Measurements from ENCODE around the gene PAK3.

Gene PAK3

GRCh38 chrX:111133389-111133788, 37.4 kb downstream of the PAK3 start:
- no peak for DNase-seq

GRCh38 chrX:111145878-111146277, 49.9 kb downstream of the PAK3 start:
- DNase-seq = no peak

- no peak for DNase-seq
Measured at GRCh38 chrX:111151764-111152163, 55.8 kb downstream of the PAK3 start.

GRCh38 chrX:111159232-111159631, 63.2 kb downstream of the PAK3 start:
- DNase-seq = no peak

GRCh38 chrX:111164728-111165127, 68.7 kb downstream of the PAK3 start:
- no peak for DNase-seq

- no peak for DNase-seq
Measured at GRCh38 chrX:111165902-111166301, 69.9 kb downstream of the PAK3 start.

GRCh38 chrX:111167334-111167733, 71.3 kb downstream of the PAK3 start:
- no peak for DNase-seq

GRCh38 chrX:111168314-111168713, 72.3 kb downstream of the PAK3 start:
- DNase-seq = no peak

- no peak for DNase-seq
Measured at GRCh38 chrX:111169141-111169540, 73.2 kb downstream of the PAK3 start.

- no peak for DNase-seq
Measured at GRCh38 chrX:111170017-111170416, 74.0 kb downstream of the PAK3 start.

GRCh38 chrX:111180750-111181240, 84.8 kb downstream of the PAK3 start:
- DNase-seq = no peak

GRCh38 chrX:111181951-111182350, 86.0 kb downstream of the PAK3 start:
- DNase-seq = no peak

- DNase-seq = no peak
Measured at GRCh38 chrX:111182997-111183396, 87.0 kb downstream of the PAK3 start.

- DNase-seq = no peak
Measured at GRCh38 chrX:111191598-111191997, 95.6 kb downstream of the PAK3 start.

- no peak for DNase-seq
Measured at GRCh38 chrX:111199505-111199904, 103.5 kb downstream of the PAK3 start.

- no peak for DNase-seq
Measured at GRCh38 chrX:111200327-111200726, 104.3 kb downstream of the PAK3 start.

- DNase-seq = no peak
Measured at GRCh38 chrX:111207851-111208250, 111.9 kb downstream of the PAK3 start.

- DNase-seq = no peak
Measured at GRCh38 chrX:111216293-111216801, 120.4 kb downstream of the PAK3 start.

- no peak for DNase-seq
Measured at GRCh38 chrX:111244235-111244750, 148.3 kb downstream of the PAK3 start.

GRCh38 chrX:111254896-111255693, 159.1 kb downstream of the PAK3 start:
- DNase-seq = no peak

GRCh38 chrX:111257733-111258132, 161.7 kb downstream of the PAK3 start:
- DNase-seq = no peak

- no peak for DNase-seq
Measured at GRCh38 chrX:111259559-111259958, 163.6 kb downstream of the PAK3 start.

GRCh38 chrX:111260451-111260850, 164.5 kb downstream of the PAK3 start:
- no peak for DNase-seq

GRCh38 chrX:111262086-111262485, 166.1 kb downstream of the PAK3 start:
- no peak for DNase-seq
